GM12874 (cell line): ENCODE measurements around the gene ASIC2.

Source experiments
- CTCF ChIP-seq: IDR thresholded peaks from 2 replicates; pipeline ENCODE4 v1.5.1; 2011; ENCODE audit warnings: low read depth, mild to moderate bottlenecking, control low read depth, low read length, moderate library complexity; ENCODE audit not compliant: insufficient read depth

The ASIC2 gene

GRCh38 chr17:33151565-33151964, 141.5 kb downstream of the ASIC2 start:
- TF ChIP-seq CTCF = no peak

DNA sequence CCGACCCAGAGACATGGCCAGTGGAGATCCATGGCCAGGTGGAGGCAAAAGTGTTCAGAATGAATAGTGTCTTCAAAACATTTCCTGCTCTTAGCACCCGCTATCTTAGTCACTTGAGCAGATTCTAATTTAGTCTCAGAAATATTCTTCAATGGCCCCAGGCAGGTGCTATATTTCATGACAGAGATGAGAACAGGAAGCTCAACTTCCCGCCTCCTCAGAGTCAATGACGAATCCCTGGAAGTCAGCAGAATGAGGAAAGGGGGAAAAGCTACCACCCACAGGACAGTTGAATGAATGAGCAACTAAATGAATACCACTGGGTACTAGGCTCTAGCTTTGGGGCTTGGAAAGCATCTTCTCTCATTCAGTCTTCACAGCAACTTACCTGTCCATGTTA, 147.2 kb downstream of the ASIC2 start:
- no peak for TF ChIP-seq CTCF

- no peak for TF ChIP-seq CTCF
These were observed 148.3 kb downstream of the ASIC2 start for GRCh38 chr17:33144837-33145236.

- no peak for TF ChIP-seq CTCF
These were observed 150.3 kb downstream of the ASIC2 start for GRCh38 chr17:33142705-33143299.

- no peak for TF ChIP-seq CTCF
These were observed 152.5 kb downstream of the ASIC2 start for GRCh38 chr17:33140413-33141099.

GRCh38 chr17:33138627-33139026, 154.5 kb downstream of the ASIC2 start:
- TF ChIP-seq CTCF = no peak

GRCh38 chr17:33137426-33137825, 155.7 kb downstream of the ASIC2 start:
- no peak for TF ChIP-seq CTCF

DNA sequence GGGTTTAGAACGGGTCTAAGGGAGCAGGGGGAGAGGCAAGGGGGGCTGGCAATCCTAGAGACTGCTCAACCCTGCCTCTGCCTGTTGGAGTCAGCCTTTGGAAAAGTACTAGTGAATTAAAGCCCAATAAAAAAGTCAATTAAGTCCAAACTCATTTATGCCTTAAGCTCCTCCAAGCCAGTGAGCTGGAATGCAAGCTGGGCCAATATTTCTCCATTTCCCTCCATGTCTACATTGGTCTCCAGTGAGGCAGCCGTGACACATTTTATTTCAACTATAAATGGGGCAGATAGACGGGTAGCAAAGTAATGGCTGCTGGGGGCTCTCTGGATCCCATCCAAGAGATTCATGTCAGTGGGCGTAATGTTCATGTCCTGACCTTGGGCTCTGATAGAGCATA, 157.4 kb downstream of the ASIC2 start:
- TF ChIP-seq CTCF = no peak
